ENCODE results near the gene BMPER. TPM values are rescaled to one million over a fixed set of nuclear protein-coding genes. Genes with fewer than 3 reads are reported as not detected.

Gene BMPER
- total RNA-seq, result under 0.01 and 0.14 TPM in 2 replicates

DNA sequence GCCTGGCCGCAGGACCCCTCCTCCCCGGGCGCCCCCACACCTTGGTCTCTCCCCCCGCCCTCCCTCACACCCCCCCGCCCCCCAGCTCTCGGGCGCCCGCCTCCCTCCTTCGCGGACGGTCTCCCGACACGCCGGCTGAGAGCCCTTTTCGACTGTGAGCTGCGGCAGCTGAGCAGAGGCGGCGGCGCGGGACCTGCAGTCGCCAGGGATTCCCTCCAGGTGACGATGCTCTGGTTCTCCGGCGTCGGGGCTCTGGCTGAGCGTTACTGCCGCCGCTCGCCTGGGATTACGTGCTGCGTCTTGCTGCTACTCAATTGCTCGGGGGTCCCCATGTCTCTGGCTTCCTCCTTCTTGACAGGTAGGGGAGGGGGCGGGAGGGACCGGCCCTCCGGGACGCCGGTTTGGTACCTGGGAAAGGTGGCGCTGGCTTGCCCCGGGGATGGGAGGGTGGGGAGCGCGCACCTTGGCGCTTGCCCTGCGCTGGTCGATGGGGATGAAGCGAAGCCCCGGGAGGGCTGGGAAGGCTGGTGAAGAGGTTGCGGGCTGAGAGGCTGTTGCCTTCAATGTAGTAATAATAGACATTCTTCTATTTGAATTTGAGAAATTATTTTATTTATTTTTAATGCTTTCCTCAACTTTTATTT is at the start of gene BMPER:
Gene BMPER, plus strand, starts transcription at position 151 of the 644 bp plus-strand sequence. Its CDS starts 75 bp downstream, at position 226.

